Bone marrow (tissue), 2 donors: ENCODE measurements around the gene MPRIP.

Experiments used
- DNase-seq, 2 donors: peaks; one replicate each; lab custom pipeline; 2025; lab: John Stamatoyannopoulos, UW

Gene MPRIP

GRCh38 chr17:17088086-17088485 lies 45.8 kb downstream of the MPRIP start:
- DNase-seq: no peak

- DNase-seq: peak in 1 of 2 donors; percentile 9
Observed at GRCh38 chr17:17088541-17089525, 46.6 kb downstream of the MPRIP start.

GRCh38 chr17:17089796-17090641 lies 47.8 kb downstream of the MPRIP start:
- no peak for DNase-seq

- no peak for DNase-seq
Observed at GRCh38 chr17:17090642-17091103, 48.4 kb downstream of the MPRIP start.

GRCh38 chr17:17091276-17091675 lies 49.0 kb downstream of the MPRIP start:
- DNase-seq: no peak

GRCh38 chr17:17091856-17092756 lies 49.8 kb downstream of the MPRIP start:
- no peak for DNase-seq

GRCh38 chr17:17093764-17094163 lies 51.5 kb downstream of the MPRIP start:
- DNase-seq: no peak

- no peak for DNase-seq
Observed at GRCh38 chr17:17096438-17097178, 54.4 kb downstream of the MPRIP start.

- DNase-seq: no peak
Observed at GRCh38 chr17:17097763-17098345, 55.6 kb downstream of the MPRIP start.

- no peak for DNase-seq
Observed at GRCh38 chr17:17098551-17099179, 56.4 kb downstream of the MPRIP start.

GRCh38 chr17:17102176-17102575 lies 59.9 kb downstream of the MPRIP start:
- no peak for DNase-seq

- DNase-seq: no peak
Observed at GRCh38 chr17:17103160-17103559, 60.9 kb downstream of the MPRIP start.

- DNase-seq: no peak
Observed at GRCh38 chr17:17104036-17104435, 61.8 kb downstream of the MPRIP start.

- DNase-seq: no peak
Observed at GRCh38 chr17:17104494-17104893, 62.2 kb downstream of the MPRIP start.

- no peak for DNase-seq
Observed at GRCh38 chr17:17105976-17106375, 63.7 kb downstream of the MPRIP start.

GRCh38 chr17:17106756-17107155 lies 64.5 kb downstream of the MPRIP start:
- no peak for DNase-seq

GRCh38 chr17:17107281-17107680 lies 65.0 kb downstream of the MPRIP start:
- no peak for DNase-seq

GRCh38 chr17:17107891-17108431 lies 65.7 kb downstream of the MPRIP start:
- no peak for DNase-seq

GRCh38 chr17:17108451-17109049 lies 66.3 kb downstream of the MPRIP start:
- no peak for DNase-seq
